PC-3 (cell line): Measurements from ENCODE around the gene SOBP. TPM values are rescaled to one million over a fixed set of nuclear protein-coding genes. Genes with fewer than 3 reads are reported as not detected.

Experiments
- ATAC-seq: fragments of 200-7000 bp; cut with Tn5 transposase; 2 replicates; pipeline ENCODE4 v1.9.1; 2020; ENCODE audit warnings: mild to moderate bottlenecking, moderate library complexity
- BruUV-seq: library from RNA; stranded (reverse); fragments of 400-500 nt; replicated peaks from 2 replicates; lab custom pipeline; 2021; lab: Mats Ljungman, UMichigan
- CTCF ChIA-PET: fragments of 300-600 bp; sonication (Branson Sonifier 250); formaldehyde crosslinking; loops from one replicate; lab custom pipeline; 2022; ENCODE audit warnings: antibody characterized with exemption; lab: Charles Lee
- POLR2A ChIA-PET: fragments of 300-600 bp; sonication (Branson Sonifier 250); formaldehyde crosslinking; loops from one replicate; lab custom pipeline; 2022; ENCODE audit warnings: antibody characterized with exemption; ENCODE audit not compliant: unreplicated experiment; lab: Charles Lee
- DNase-seq: peaks from one replicate; pipeline ENCODE4 v3.0.0-alpha.2; 2015
- H2AFZ ChIP-seq: fragments of 300-600 bp; sonication (generic); 2 replicates; pipeline ENCODE4 v1.6.0; 2016; ENCODE audit warnings: antibody characterized with exemption, low read length
- H3F3A ChIP-seq: fragments of 300-600 bp; sonication (generic); one replicate; pipeline ENCODE4 v1.6.0; 2017; ENCODE audit warnings: antibody characterized with exemption, low read length, control low read depth, mild to moderate bottlenecking; ENCODE audit not compliant: unreplicated experiment
- H3K27ac ChIP-seq: fragments of 300-600 bp; sonication (generic); 2 replicates; pipeline ENCODE4 v1.5.1; 2016; ENCODE audit warnings: mild to moderate bottlenecking, low read length
- H3K27me3 ChIP-seq: fragments of 300-600 bp; sonication (generic); 2 replicates; pipeline ENCODE4 v1.6.1; 2016; ENCODE audit warnings: low read length, mixed read lengths
- H3K36me3 ChIP-seq: fragments of 300-600 bp; sonication (generic); 2 replicates; pipeline ENCODE4 v1.6.1; 2016; ENCODE audit warnings: low read depth, mixed run types, low read length, mixed read lengths
- H3K4me1 ChIP-seq: fragments of 300-600 bp; sonication (generic); 2 replicates; pipeline ENCODE4 v1.5.1; 2016; ENCODE audit warnings: low read length; ENCODE audit not compliant: insufficient read depth
- H3K4me2 ChIP-seq: fragments of 300-600 bp; sonication (generic); 2 replicates; pipeline ENCODE4 v1.6.0; 2016; ENCODE audit warnings: low read length
- H3K4me3 ChIP-seq: fragments of 300-600 bp; sonication (generic); 2 replicates; pipeline ENCODE4 v1.5.1; 2016; ENCODE audit warnings: mild to moderate bottlenecking, low read length, mixed read lengths
- H3K79me2 ChIP-seq: fragments of 300-600 bp; sonication (generic); 2 replicates; pipeline ENCODE4 v1.6.1; 2017; ENCODE audit warnings: low read length, mixed read lengths
- H3K9ac ChIP-seq: fragments of 300-600 bp; sonication (generic); 2 replicates; pipeline ENCODE4 v1.6.0; 2016; ENCODE audit warnings: mild to moderate bottlenecking, low read length
- H3K9me2 ChIP-seq: fragments of 300-600 bp; sonication (generic); replicated peaks from 2 replicates; pipeline ENCODE4 v1.6.1; 2016; ENCODE audit warnings: mixed run types, low read length, mixed read lengths
- H3K9me3 ChIP-seq: fragments of 300-600 bp; sonication (generic); 2 replicates; pipeline ENCODE4 v1.6.1; 2016; ENCODE audit warnings: low read length, mixed read lengths
- H4K20me1 ChIP-seq: fragments of 300-600 bp; sonication (generic); 2 replicates; pipeline ENCODE4 v1.6.1; 2016; ENCODE audit warnings: low read length, mixed read lengths
- EZH2 ChIP-seq: fragments of 300-600 bp; sonication (generic); IDR thresholded peaks from one replicate; pipeline ENCODE4 v1.6.1; 2017; ENCODE audit warnings: antibody characterized with exemption, mild to moderate bottlenecking, low read length; ENCODE audit not compliant: unreplicated experiment
- EZH2phosphoT487 ChIP-seq: fragments of 300-600 bp; sonication (generic); IDR thresholded peaks from 2 replicates; pipeline ENCODE4 v1.6.1; 2018; ENCODE audit warnings: mild to moderate bottlenecking, antibody characterized with exemption, low read length, borderline replicate concordance
- intact Hi-C: fragments of 100-400 bp; cut with micrococcal nuclease; formaldehyde crosslinking; loops from 2 replicates; pipeline ENCODE4 v1.9.0; 2023
- total RNA-seq: library from RNA; depleted of rRNA; stranded (reverse); fragments of >200 nt; gene quantifications from 2 replicates; pipeline ENCODE4 v1.2.3, GENCODE V29; 2014
- TF ChIP-seq, protein P1 (sequence below): fragments of 300-600 bp; sonication (generic); conservative IDR thresholded peaks from 2 replicates; pipeline ENCODE4 v1.5.1; 2017; ENCODE audit warnings: antibody characterized with exemption, low read depth, mild to moderate bottlenecking, low read length

Gene SOBP
- total RNA-seq, 1 experiment from 2014 or later, result 0.15 TPM

DNA sequence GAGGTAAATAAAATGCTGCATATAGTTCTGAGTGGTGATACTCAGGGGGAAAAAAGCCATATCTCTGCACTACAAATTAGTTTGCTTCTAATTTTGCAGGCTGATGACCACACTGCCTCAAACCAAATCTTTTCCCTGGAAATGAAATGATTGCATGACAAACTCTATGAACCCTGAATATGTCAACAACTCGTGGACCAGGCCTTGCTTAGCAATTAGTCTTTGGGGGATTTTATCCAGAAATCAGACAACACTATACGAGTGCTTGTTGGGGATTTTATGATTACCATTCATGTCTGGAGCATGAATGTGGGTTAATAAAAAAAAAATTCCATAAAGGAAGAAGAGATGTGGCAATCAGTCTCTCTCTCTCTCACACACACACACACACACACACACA lies 42.0 kb downstream of the SOBP start:
- no peak overlapping the region for H3K4me2 ChIP-seq
- BruUV-seq, result no TSS peak
- no peak overlapping the region for H2AFZ ChIP-seq
- ATAC-seq, result no peak
- CTCF ChIA-PET, result no interaction called here
- H3K4me3 ChIP-seq, result no peak overlapping the region
- H3K36me3 ChIP-seq, result no peaks in the 10 kb centered on the region
- H3K4me1 ChIP-seq, result no peaks in the 10 kb centered on the region
- TF ChIP-seq, protein P1, sequence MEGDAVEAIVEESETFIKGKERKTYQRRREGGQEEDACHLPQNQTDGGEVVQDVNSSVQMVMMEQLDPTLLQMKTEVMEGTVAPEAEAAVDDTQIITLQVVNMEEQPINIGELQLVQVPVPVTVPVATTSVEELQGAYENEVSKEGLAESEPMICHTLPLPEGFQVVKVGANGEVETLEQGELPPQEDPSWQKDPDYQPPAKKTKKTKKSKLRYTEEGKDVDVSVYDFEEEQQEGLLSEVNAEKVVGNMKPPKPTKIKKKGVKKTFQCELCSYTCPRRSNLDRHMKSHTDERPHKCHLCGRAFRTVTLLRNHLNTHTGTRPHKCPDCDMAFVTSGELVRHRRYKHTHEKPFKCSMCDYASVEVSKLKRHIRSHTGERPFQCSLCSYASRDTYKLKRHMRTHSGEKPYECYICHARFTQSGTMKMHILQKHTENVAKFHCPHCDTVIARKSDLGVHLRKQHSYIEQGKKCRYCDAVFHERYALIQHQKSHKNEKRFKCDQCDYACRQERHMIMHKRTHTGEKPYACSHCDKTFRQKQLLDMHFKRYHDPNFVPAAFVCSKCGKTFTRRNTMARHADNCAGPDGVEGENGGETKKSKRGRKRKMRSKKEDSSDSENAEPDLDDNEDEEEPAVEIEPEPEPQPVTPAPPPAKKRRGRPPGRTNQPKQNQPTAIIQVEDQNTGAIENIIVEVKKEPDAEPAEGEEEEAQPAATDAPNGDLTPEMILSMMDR, result no peak
- TF ChIP-seq EZH2phosphoT487, result no peak
- TF ChIP-seq EZH2, result no peak
- intact Hi-C loops, result no loop called here
- no peaks in the 10 kb centered on the region for H3K79me2 ChIP-seq
- H4K20me1 ChIP-seq, result no peaks in the 10 kb centered on the region
- H3K27me3 ChIP-seq, result peaks cover 16% of the 10 kb centered on the region
- DNase-seq, result no peak
- no peak overlapping the region for H3K9ac ChIP-seq
- POLR2A ChIA-PET, result no interaction called here
- no peaks in the 10 kb centered on the region for H3K9me3 ChIP-seq
- no peaks in the 10 kb centered on the region for H3F3A ChIP-seq
- H3K9me2 ChIP-seq, result no peaks in the 10 kb centered on the region
- H3K27ac ChIP-seq, result no peak overlapping the region

DNA sequence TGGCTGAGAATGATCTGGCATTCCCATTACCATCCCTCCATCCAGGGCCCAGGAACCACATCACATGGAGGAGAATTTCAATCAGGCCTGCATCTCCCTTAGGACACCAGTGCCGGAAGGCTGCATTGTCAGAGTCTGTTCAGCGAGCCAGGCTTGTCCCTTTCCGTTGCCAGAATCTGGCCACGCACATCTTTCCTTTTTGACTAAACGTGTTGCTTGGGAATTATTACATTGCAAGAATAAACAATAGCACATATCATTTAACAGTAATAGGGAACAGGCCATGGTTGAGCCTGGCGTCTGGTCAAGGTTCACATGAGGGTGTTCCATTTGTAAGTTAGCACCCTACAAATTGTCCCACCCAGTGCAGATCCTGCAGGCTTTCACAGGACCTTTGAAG lies 42.8 kb downstream of the SOBP start:
- POLR2A ChIA-PET, result no interaction called here

DNA sequence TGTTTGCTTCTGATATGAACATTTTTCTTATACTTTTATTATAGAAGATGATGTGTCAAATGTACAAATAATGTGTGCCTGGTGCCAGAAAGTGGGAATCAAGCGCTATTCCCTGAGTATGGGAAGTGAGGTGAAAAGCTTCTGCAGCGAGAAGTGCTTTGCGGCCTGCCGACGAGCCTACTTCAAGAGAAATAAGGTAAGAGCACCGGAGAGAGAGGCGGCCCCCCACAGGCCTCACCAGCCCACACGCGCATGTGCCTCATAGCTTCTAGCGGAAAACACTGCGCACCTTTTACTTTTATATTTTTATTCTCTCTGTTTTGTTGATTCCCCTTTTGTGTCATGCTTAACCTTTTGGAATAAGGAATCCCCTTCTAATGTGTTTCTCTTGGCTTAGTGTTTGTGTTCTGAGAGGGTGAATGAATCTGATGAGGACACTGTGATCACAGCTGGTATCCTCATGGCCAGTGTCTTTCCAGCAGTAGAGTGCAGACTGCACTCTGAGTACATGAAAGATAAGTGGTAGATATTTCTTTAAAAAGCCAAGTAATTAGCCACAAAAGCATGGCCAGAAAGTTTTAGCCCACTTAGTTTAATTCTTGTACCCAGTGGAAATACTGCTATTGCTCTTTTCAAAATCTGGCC lies 43.6 kb downstream of the SOBP start:
- no peaks in the 10 kb centered on the region for H4K20me1 ChIP-seq
- intact Hi-C loops, result no loop called here
- no peak overlapping the region for H3K9ac ChIP-seq
- H3K27ac ChIP-seq, result no peak overlapping the region
- BruUV-seq, result no TSS peak
- H3K9me3 ChIP-seq, result no peaks in the 10 kb centered on the region
- no peaks in the 10 kb centered on the region for H3K79me2 ChIP-seq
- H3K27me3 ChIP-seq, result peaks cover 20% of the 10 kb centered on the region
- H3K4me1 ChIP-seq, result no peaks in the 10 kb centered on the region
- H3K4me3 ChIP-seq, result no peak overlapping the region
- POLR2A ChIA-PET, result no interaction called here
- CTCF ChIA-PET, result no interaction called here
- ATAC-seq (no peak), DNase-seq (no peak)
- TF ChIP-seq EZH2 (no peak), EZH2phosphoT487 (no peak)
- TF ChIP-seq, protein P1, result no peak
- no peaks in the 10 kb centered on the region for H3K36me3 ChIP-seq
- no peak overlapping the region for H3K4me2 ChIP-seq
- no peaks in the 10 kb centered on the region for H3K9me2 ChIP-seq
- H3F3A ChIP-seq, result no peaks in the 10 kb centered on the region
- H2AFZ ChIP-seq, result no peak overlapping the region

More for the DNA sequence above, 42.8 kb downstream of the SOBP start:
- H3K27ac ChIP-seq, result no peak overlapping the region
- TF ChIP-seq EZH2, result no peak
- TF ChIP-seq EZH2phosphoT487, result no peak
- TF ChIP-seq, protein P1, result no peak
- no peaks in the 10 kb centered on the region for H3F3A ChIP-seq
- no peaks in the 10 kb centered on the region for H4K20me1 ChIP-seq
- no peaks in the 10 kb centered on the region for H3K36me3 ChIP-seq
- no peaks in the 10 kb centered on the region for H3K4me1 ChIP-seq
- intact Hi-C loops, result no loop called here
- DNase-seq (no peak), ATAC-seq (no peak)
- H3K9ac ChIP-seq, result no peak overlapping the region
- peaks cover 20% of the 10 kb centered on the region for H3K27me3 ChIP-seq
- no peaks in the 10 kb centered on the region for H3K9me3 ChIP-seq
- H2AFZ ChIP-seq, result no peak overlapping the region
- H3K9me2 ChIP-seq, result no peaks in the 10 kb centered on the region
- H3K4me3 ChIP-seq, result no peak overlapping the region
- BruUV-seq, result no TSS peak
- CTCF ChIA-PET, result no interaction called here
- no peak overlapping the region for H3K4me2 ChIP-seq
- no peaks in the 10 kb centered on the region for H3K79me2 ChIP-seq
